NCI-H2107 treated with DMSO at 0.1 percent for 48 hours (cell line): Measurements from ENCODE around the gene OASL.

Experiments used
- DNase-seq: peaks from one replicate; lab custom pipeline; 2025; ENCODE audit not compliant: unreplicated experiment; lab: John Stamatoyannopoulos, UW

The OASL gene

DNA sequence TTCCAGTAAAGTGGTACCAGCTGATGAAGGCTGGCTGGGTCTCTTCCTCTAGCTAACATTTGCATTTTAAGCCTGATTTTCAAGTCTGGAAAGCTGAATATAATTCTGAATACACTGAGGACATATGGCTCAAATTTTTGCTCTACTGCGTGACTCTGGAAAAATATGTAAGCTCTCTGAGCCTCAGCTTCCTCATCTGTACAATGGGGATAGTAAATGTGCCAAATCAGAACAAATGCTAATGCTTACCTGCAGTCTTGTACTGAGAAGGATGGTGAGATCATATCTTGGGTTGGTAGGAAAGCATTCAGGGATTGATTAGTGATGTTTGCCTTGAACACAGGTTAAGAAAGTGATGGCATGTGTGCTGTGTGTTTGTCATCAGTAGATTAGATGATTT is 46.1 kb downstream of the OASL start:
- no peak for DNase-seq

DNA sequence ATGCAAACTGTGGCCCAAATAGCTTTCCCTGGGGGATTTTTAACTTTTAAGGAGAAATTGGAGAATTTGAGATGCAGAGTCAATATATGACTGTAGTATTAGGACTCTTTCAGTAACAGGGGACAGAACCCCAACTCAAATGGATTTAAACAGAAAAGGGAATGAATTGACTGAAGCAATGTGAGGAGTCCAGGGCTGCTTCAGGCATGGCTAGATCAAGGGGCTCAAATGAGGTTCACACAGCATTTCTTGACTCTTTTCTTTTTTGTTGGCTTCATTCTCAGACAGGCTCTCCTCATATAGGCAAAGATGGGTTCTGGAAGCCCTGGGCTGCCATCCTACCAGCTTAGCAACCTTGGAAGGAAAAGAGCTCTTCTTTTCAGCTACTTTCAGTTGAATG is 47.1 kb downstream of the OASL start:
- no peak for DNase-seq

GRCh38 chr12:120990487-120991055 is 48.5 kb downstream of the OASL start:
- DNase-seq, result no peak

- no peak for DNase-seq
Observed at GRCh38 chr12:120989687-120990086, 49.4 kb downstream of the OASL start.

GRCh38 chr12:120988658-120989057 is 50.4 kb downstream of the OASL start:
- no peak for DNase-seq

DNA sequence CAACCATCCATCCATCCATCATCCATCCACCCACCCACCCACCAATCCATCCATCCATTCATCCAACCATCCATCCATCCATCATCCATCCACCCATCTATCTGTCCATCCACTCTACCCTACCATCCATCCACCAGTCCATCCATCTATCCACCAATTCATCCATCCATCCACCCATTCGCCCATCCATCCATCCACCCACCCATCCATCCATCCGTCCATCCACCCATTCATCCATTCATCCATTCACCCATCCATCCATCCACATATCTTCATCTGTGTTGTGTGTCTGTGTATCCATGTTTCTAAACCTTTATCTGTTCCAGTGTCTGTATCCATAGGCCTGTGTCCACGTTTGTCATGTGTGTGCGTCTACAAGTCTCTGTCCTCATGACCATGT is 50.8 kb downstream of the OASL start:
- DNase-seq, result no peak

- no peak for DNase-seq
Observed at GRCh38 chr12:120984351-120984898, 54.6 kb downstream of the OASL start.

GRCh38 chr12:120983759-120984158 is 55.3 kb downstream of the OASL start:
- DNase-seq, result no peak

DNA sequence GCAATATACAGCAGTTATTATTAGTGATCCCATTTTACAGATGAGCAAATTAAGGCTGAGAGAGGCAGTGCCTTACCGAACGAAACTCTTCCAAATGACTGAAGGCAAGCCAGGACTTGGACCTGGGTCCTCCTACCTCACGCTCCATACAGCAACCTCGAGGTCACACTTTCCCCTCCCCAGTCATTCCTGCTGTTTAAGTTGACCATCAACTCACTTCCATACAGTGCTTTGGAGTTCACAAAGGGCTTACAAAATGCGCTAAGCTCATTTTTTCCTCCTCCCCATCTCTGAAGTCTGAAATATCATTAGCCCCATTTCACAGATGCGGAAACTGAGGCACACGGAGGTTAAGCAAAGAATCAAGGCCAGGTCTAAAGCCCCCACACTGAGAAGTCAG is 56.4 kb downstream of the OASL start:
- DNase-seq, result no peak

DNA sequence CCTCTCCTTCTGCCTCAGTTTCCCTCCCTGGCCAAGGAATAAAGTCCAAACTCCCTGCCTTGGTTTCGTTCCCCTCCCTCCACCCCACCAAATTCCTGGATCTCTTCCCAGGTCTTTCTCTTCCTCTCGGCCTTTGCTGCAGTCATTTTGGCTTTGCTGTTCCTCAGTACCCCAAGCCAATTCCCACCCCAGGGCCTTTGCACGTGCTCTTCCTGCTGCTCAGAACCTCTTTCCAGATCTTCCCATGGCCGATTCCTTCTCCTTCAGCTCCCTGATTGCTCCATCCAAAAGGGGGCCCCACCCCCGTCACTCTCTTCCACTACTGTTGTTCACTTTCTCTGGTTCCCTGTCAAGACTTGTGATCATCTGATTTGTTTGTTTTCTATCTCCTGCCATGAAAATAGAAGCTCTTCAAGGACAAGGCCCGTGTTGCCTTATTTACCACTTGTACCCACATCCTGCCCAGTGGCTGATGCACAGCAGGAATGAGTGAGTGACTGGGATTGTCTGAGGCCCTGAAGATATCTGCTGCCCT is 57.6 kb downstream of the OASL start:
- DNase-seq, result no peak

DNA sequence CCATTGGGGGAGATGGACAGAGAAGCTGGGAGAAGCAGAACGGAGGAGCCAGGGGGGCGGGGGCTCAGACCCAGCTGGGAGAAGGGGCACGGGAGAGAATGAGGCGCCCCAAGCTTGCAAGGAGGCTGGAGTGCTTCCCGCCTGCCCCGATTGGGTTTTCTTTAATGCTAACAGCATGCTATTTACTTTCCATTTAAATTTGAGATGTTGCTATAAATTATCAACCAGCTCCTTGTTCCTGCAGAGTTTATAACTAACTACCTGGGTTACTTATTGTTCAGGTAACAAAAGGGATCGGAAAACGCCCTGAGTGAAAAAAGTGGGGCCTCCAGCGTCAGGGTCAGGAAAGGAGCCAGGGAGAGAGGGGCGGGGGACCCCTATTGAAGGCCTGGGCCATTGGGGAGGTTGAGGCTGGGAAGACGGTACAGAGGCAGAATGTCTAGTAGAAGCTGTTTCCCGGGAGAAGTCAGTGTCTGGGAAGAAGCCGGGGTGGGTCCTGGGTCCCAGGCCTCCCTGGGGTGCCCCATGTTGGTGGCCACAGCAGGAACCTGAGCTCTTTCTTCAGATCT is 58.2 kb downstream of the OASL start:
- no peak for DNase-seq

DNA sequence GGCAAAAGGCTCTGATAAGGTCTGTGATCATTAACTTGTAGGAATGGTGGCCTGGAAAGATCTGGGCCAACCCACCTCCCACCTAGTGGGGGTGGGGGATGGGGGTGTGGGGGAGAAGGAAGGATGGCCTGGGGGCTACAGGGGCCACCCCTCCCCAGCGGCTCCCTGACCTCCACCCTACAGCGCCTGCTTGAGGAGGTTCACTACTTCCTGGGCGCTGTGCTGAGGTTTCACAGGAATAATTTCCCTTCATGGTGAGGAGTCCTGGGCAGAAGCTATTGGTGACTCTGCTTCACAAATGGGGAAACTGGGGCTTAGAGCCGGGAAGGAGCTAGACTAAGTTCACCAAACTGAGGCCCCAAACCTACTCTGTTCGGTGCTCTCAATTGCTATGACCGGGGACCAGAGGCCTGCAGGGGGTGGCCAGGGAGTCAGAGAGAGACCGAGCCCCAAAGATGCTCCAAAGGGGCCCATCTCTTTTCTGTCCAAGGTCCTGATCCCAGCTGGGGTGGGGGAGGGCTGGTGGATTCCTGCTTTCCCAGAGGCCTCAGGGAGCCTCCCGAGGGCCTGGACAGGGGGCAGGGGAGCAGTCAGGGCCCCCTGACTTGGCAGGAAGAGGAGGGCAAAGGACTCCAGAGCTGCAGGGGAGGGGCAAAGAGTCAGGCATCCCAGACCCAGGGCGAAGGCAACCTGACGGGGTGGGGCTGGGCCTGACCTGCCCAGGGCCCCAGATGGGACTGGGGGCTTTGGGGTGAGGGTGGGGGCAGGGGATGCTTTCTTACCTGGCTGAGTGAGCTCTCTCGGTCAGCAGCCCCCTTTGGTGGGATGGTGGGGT is 59.0 kb downstream of the OASL start:
- DNase-seq, result no peak

DNA sequence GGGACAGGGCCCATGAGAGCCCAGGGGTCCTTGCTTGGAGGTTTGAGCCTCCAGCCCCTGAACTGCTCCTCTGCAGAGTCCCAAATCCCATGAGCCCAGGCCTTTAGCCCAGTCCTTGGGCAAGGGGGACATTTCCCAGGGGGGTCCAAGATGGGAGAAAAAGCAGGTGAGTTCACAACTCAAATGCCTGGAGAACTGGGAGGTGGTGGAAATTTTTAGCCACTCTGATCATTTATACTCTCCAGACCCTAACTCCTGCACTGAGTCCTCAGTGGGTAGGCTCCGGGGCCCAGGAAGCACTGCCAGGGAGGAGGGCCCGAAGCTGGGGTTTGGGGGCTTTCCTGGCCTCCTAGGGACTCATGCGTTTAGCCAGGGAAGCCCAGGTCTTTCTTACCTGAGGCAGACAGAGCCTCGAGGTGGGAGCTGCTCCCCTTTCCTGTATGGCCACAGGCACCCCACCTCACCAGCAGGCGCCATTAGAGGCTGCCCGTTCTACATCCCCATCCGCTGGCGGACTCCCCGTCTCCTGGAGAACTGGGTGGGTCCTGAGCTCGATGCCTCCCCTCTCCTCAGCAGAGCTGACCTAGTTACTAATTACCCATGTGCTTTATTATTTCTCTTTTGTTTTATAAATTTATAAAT is 59.7 kb downstream of the OASL start:
- DNase-seq, result no peak

DNA sequence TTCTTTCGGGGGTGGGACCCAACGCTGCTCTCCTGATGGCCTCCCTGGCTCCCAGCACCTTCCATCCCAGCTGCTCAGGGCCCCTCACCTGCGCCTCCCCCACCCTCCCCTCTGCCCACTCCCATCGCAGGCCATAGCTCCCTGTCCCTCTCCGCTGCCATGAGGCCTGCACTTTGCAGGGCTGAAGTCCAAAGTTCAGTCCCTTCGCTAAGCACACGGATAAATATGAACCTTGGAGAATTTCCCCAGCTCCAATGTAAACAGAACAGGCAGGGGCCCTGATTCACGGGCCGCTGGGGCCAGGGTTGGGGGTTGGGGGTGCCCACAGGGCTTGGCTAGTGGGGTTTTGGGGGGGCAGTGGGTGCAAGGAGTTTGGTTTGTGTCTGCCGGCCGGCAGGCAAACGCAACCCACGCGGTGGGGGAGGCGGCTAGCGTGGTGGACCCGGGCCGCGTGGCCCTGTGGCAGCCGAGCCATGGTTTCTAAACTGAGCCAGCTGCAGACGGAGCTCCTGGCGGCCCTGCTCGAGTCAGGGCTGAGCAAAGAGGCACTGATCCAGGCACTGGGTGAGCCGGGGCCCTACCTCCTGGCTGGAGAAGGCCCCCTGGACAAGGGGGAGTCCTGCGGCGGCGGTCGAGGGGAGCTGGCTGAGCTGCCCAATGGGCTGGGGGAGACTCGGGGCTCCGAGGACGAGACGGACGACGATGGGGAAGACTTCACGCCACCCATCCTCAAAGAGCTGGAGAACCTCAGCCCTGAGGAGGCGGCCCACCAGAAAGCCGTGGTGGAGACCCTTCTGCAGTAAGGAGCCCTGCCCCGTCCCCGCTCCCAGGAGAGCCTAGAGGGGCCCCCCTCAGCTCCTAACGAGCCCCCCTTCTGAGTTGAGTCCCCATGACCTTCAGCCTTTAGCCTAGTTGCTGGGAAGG is 60.5 kb downstream of the OASL start, which contains the start of gene HNF1A:
TSS of gene HNF1A (plus strand) at position 248 of the 924 bp plus-strand sequence. CDS start at position 474, 226 bp downstream.
- no peak for DNase-seq

DNA sequence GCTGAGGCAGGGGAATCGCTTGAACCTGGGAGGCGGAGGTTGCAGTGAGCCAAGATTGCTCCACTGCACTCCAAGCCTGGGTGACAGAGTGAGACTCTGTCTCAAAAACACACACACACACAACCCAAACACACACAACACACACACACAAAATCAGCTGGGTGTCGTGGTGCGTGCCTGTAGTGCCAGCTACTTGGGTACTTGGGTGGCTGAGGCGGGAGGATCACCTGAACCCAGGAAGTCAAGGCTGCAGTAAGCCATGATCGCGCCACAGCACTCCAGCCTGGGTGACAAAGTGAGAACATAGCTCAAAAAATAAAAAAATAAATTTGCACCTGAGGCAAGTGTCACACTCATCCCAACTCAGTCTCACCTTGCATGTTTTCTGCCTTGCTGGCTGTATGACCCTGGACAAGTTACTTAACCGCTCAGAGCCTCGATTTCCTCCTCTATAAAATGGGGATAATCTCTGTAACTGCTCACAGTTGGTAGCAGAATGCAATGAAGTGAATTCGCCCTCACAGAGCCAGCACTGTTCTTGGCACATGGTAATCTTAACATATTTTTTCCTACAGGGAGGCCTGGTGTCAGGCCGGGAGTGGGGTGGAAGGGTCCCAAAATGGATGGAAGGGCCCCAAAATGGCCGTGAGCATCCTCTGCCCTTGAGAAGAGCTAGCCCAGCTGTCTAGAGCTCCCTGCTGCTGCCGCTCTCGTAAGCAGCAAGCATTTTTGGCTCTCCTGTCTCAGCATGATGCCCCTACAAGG is 61.3 kb downstream of the OASL start:
- DNase-seq, result no peak

DNA sequence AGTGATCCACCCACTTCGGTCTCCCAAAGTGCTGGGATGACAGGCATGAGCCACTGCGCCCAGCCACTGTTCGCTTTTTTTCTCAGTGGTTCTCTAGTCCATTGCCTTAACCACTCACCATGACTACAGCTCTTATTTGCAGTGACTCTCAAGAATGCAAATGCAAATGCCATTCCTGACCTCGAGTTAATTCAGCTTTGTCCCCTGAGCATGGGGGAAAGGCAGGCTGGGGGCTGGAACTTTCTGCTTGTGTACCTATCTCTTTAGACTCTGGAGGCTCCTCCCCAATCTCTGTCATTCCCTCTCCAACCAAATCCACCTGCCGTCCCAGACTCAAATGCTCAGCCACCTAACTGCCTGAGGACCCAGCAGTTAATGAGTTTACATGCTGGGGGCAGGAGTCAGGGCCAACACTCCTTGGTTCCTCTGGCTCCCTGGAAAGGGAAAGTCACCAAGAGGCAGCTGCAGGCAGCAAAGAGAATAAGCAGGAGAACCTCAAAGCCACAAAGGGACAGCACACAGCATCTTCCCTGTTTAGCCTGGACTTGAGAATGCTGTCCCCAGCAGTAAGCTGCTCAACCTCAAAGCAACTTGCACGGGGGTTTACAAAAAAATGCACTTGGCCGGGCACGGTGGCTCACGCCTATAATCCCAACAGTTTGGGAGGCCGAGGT is 66.0 kb downstream of the OASL start:
- peak; percentile 78 for DNase-seq

GRCh38 chr12:120971299-120972180 is 67.5 kb downstream of the OASL start:
- peak; percentile 75 for DNase-seq

DNA sequence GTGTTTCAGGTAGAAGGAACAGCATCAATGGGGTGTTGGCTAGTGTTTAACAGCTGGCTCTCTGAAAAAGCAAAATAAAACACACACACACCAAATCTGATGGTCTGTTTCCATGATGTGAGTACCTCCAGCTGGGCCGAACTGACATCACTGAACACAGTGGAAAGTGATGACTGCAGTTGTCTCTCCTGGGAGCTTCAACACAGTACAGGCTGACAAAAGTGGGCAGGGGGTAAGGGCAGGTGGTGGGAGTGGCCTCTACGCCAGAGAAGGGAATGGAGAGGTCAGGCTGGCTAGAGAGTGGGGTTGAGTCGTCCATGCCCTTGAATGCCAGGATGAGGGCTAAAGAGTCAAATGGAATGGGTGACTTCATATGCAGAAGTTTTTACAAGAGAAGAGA is 68.7 kb downstream of the OASL start:
- no peak for DNase-seq
